ENCODE measurements around the gene PAEP. TPM values are rescaled to one million over a fixed set of nuclear protein-coding genes. Genes with fewer than 3 reads are reported as not detected.

Gene PAEP
- total and polyA plus RNA-seq, 7 donors: not detected

DNA sequence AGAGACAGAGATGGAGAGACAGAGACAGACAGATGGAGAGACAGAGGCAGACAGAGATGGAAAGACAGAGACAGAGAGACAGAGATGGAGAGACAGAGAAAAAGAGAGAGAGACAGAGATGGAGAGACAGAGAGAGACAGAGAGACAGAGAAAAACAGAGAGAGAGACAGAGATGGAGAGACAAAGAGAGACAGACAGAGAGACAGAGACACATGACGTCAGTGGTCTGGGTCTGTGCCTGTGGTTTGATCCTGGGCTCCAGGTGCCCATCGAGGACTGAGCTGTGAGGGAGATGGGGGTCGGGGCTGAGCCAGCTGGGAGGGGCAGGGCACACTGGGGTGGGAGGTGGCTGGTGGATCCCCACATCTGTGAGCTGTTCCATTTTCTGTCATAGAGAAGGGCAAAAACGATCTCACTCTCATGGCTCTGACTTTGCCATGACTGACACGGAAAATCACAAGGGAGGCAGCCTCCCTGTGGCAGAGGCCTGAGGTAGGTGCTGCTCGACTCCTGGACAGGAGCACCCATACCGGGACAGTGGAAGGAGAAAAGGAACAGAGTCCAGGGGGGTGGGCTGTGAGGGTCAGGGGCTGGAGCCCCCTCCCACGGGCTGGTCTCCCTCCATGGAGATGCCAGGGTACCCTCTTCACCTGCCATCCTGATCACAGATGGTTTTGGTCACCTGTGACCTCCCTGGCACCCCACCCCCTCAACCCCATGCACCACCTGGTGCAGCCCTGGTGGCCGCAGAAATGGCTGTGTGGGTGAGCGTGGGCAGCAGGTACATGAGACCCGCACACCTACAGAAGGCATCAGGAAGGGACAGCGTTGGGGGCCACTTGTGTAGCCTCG lies 49.0 kb downstream of the PAEP start:
- no peak for TF ChIP-seq CTCF (IDR thresholded peaks at IDR 0.05)
- no peaks in the 10 kb centered on the region for H3K9me3 ChIP-seq
- H3K4me1 ChIP-seq: no peaks in the 10 kb centered on the region
- no peak overlapping the region for H3K27ac ChIP-seq
- intact Hi-C loops (cut with DNase I): no loop called here
- H3K4me3 ChIP-seq: no peak overlapping the region
- H3K27me3 ChIP-seq (ENCODE audit: insufficient read depth in 3 of 3, low read length in 2 of 3): peaks cover 0 to 26% (median 0%) of the 10 kb centered on the region in 3 donors
- ATAC-seq (no peak), DNase-seq (no peak)
- 71 to 78% (median 71%) methylated on average over 13 of the region's 13 CpGs for WGBS, 3 donors
- H3K36me3 ChIP-seq (ENCODE audit: insufficient read depth in 1 of 2, low read depth in 1 of 2): no peaks in the 10 kb centered on the region

- intact Hi-C loops (cut with DNase I): no loop called here
- H3K27me3 ChIP-seq (ENCODE audit: insufficient read depth in 3 of 3, low read length in 2 of 3): peaks cover 0 to 32% (median 1%) of the 10 kb centered on the region in 3 donors
Measured at GRCh38 chr9:135611142-135611874, 49.8 kb downstream of the PAEP start.

DNA sequence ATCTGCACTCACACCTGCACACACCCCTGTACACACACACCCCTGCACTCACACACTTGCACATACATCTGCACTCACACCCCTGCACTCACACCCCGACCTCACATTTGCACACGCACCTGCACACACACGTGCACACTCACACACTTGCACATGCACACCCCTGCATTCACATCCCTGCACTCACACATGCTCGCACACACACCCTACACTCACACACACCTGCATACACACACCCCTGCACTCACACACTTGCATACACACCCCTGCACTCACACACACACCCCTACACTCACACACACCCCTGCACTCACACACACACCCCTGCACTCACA lies 50.3 kb downstream of the PAEP start:
- DNase-seq (no peak), ATAC-seq (no peak)
- no peak overlapping the region for H3K4me3 ChIP-seq
- H3K9me3 ChIP-seq: no peaks in the 10 kb centered on the region
- no peak overlapping the region for H3K27ac ChIP-seq
- H3K36me3 ChIP-seq (ENCODE audit: insufficient read depth in 1 of 2, low read depth in 1 of 2): no peaks in the 10 kb centered on the region
- intact Hi-C loops (cut with DNase I): no loop called here
- H3K27me3 ChIP-seq (ENCODE audit: insufficient read depth in 3 of 3, low read length in 2 of 3): peaks cover 0 to 36% (median 2%) of the 10 kb centered on the region in 3 donors
- H3K4me1 ChIP-seq: no peaks in the 10 kb centered on the region
- no peak for TF ChIP-seq CTCF (IDR thresholded peaks at IDR 0.05)
- 12 to 30% (median 14%) methylated on average over 4 of the region's 4 CpGs for WGBS, 3 donors

More at GRCh38 chr9:135611142-135611874, 49.8 kb downstream of the PAEP start:
- TF ChIP-seq CTCF (IDR thresholded peaks at IDR 0.05): no peak
- WGBS, 3 donors: 71 to 81% (median 76%) methylated on average over 6 to 7 of the region's 7 CpGs
- H3K9me3 ChIP-seq: no peaks in the 10 kb centered on the region
- no peak overlapping the region for H3K4me3 ChIP-seq
- DNase-seq (no peak), ATAC-seq (no peak)
- H3K4me1 ChIP-seq: no peaks in the 10 kb centered on the region
- H3K36me3 ChIP-seq (ENCODE audit: insufficient read depth in 1 of 2, low read depth in 1 of 2): no peaks in the 10 kb centered on the region
- H3K27ac ChIP-seq: no peak overlapping the region

DNA sequence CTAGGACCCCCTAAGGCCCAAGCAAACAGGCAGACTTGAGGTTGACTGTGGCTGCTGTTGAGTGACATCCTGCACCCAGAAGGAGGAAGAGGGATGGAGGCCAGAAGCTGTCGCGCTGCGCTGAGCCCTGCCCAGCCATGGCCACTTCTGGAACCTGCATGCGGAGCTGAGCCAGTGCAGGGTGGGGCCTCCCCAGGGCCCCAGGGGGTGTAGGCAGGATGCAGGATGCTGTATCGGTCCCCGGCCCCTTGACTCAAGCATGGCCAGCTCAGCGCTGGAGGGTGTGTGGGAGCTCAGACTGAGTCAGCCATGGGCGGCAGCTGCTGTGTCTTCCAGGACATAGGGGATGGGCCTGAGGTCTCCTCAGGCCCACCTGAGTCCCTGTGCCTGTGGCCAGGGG lies 50.9 kb downstream of the PAEP start:
- ATAC-seq: no peak
- TF ChIP-seq CTCF (IDR thresholded peaks at IDR 0.05): no peak
- WGBS, 3 donors: 80 to 86% (median 85%) methylated on average over 8 of the region's 8 CpGs
- Histone ChIP-seq H3K4me3 (no peak overlapping the region), H3K4me1 (no peaks in the 10 kb centered on the region), H3K27me3 (ENCODE audit: insufficient read depth in 3 of 3, low read length in 2 of 3) (peaks cover 0 to 37% (median 2%) of the 10 kb centered on the region in 3 donors), H3K36me3 (ENCODE audit: insufficient read depth in 1 of 2, low read depth in 1 of 2) (no peaks in the 10 kb centered on the region), H3K27ac (no peak overlapping the region), H3K9me3 (no peaks in the 10 kb centered on the region)
- DNase-seq: no peak
- intact Hi-C loops (cut with DNase I): no loop called here

All from psoas muscle (tissue), 8 donors.